Mesendoderm (in vitro differentiated cells): ENCODE measurements around the gene OSBPL3.
A peak's percentile ranks its signal among the peaks of the same experiment; 100 is the strongest.

Source experiments
- DNase-seq: peaks from one replicate; pipeline ENCODE4 v3.0.0; 2013
- H2AK5ac ChIP-seq: 2 replicates; pipeline ENCODE4 v1.6.1; 2013; ENCODE audit warnings: low read length, inconsistent platforms
- H2BK120ac ChIP-seq: 2 replicates; pipeline ENCODE4 v1.6.1; 2013; ENCODE audit warnings: low read depth, mild to moderate bottlenecking, low read length, moderate library complexity, mixed read lengths
- H2BK15ac ChIP-seq: replicated peaks from 2 replicates; pipeline ENCODE4 v1.6.1; 2013; ENCODE audit warnings: low read depth, mild to moderate bottlenecking, moderate library complexity
- H2BK5ac ChIP-seq: 2 replicates; pipeline ENCODE4 v1.6.1; 2013; ENCODE audit warnings: low read length, inconsistent platforms
- H3K18ac ChIP-seq: 2 replicates; pipeline ENCODE4 v1.6.1; 2013; ENCODE audit warnings: mild to moderate bottlenecking, low read length, mixed read lengths
- H3K23ac ChIP-seq: one replicate; pipeline ENCODE4 v1.6.1; 2013; ENCODE audit warnings: low read length
- H3K27ac ChIP-seq: 2 replicates; pipeline ENCODE4 v1.5.1; 2013; ENCODE audit warnings: low read depth, mild to moderate bottlenecking, inconsistent platforms, low read length, moderate library complexity
- H3K27me3 ChIP-seq: 2 replicates; pipeline ENCODE4 v1.6.1; 2013; ENCODE audit warnings: low read length, control low read depth, mild to moderate bottlenecking, inconsistent platforms; ENCODE audit not compliant: insufficient read depth, poor library complexity
- H3K36me3 ChIP-seq: 2 replicates; pipeline ENCODE4 v1.6.1; 2013; ENCODE audit warnings: low read length, inconsistent platforms; ENCODE audit not compliant: control insufficient read depth, insufficient read depth
- H3K4ac ChIP-seq: one replicate; pipeline ENCODE4 v1.6.1; 2013; ENCODE audit warnings: low read depth, mild to moderate bottlenecking, low read length, moderate library complexity
- H3K4me1 ChIP-seq: 2 replicates; pipeline ENCODE4 v1.6.1; 2013; ENCODE audit warnings: low read depth, low read length, inconsistent platforms; ENCODE audit not compliant: control insufficient read depth
- H3K4me2 ChIP-seq: 2 replicates; pipeline ENCODE4 v1.6.1; 2013; ENCODE audit warnings: low read length
- H3K4me3 ChIP-seq: 2 replicates; pipeline ENCODE4 v1.5.1; 2013; ENCODE audit warnings: mild to moderate bottlenecking, low read length
- H3K56ac ChIP-seq: one replicate; pipeline ENCODE4 v1.6.1; 2013; ENCODE audit warnings: low read length
- H3K79me1 ChIP-seq: 2 replicates; pipeline ENCODE4 v1.6.1; 2013; ENCODE audit warnings: low read length, inconsistent platforms
- H3K79me2 ChIP-seq: 2 replicates; pipeline ENCODE4 v1.6.1; 2013; ENCODE audit warnings: mild to moderate bottlenecking, low read length; ENCODE audit not compliant: control insufficient read depth, insufficient read depth
- H3K9ac ChIP-seq: 2 replicates; pipeline ENCODE4 v1.6.1; 2013; ENCODE audit warnings: low read length, inconsistent platforms
- H4K5ac ChIP-seq: one replicate; pipeline ENCODE4 v1.6.1; 2013; ENCODE audit warnings: low read length
- H4K8ac ChIP-seq: one replicate; pipeline ENCODE4 v1.6.1; 2013; ENCODE audit warnings: low read depth, mild to moderate bottlenecking, control low read depth, low read length, moderate library complexity
- WGBS: extraction: QIAGEN DNeasy Blood & Tissue Kit; methylation state at CpG from one replicate; pipeline ENCODE4 v1.1.7; 2013; ENCODE audit warnings: low lambda C conversion rate, missing lambda C conversion rate; ENCODE audit not compliant: insufficient coverage; ENCODE audit errors: extremely low coverage; 5-methylcytosine and 5-hydroxymethylcytosine counted together

Gene OSBPL3

GRCh38 chr7:24848878-24849277, 131.1 kb downstream of the OSBPL3 start:
- Histone ChIP-seq H3K4ac (no peak overlapping the region), H3K79me1 (no peaks in the 10 kb centered on the region), H3K79me2 (no peaks in the 10 kb centered on the region), H3K18ac (no peak overlapping the region), H2AK5ac (no peak overlapping the region), H4K8ac (no peak overlapping the region), H3K4me1 (no peaks in the 10 kb centered on the region), H3K4me3 (no peak overlapping the region), H3K23ac (no peak overlapping the region), H3K36me3 (no peaks in the 10 kb centered on the region), H2BK15ac (no peak overlapping the region), H3K27ac (no peak overlapping the region), H3K56ac (no peak overlapping the region), H4K5ac (no peak overlapping the region), H2BK120ac (no peak overlapping the region), H3K9ac (no peak overlapping the region), H2BK5ac (no peak overlapping the region), H3K4me2 (no peak overlapping the region), H3K27me3 (no peaks in the 10 kb centered on the region)
- WGBS: no CpG with 5 or more reads among the region's 16 CpGs
- DNase-seq: no peak

DNA sequence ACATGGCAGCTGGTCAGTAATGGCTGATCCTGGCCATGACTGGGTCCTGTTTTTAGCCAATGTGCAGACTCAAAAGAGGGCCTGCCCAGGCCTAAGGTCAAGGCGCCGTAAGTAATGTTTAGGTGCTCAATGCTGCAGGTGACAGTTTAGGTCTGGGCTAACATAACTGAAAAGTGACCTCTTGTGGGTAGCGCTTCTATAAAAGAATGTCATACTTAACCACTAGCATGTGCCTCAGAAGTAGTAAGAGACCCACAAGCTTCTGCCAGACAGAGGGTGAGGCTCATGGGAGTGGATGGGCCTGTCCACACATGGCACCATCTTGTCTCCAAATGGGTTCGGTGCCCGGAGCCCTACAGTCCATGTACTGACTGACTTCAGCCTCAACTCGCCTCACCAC, 132.2 kb downstream of the OSBPL3 start:
- Histone ChIP-seq H3K79me1 (no peaks in the 10 kb centered on the region), H2BK15ac (no peak overlapping the region), H3K36me3 (no peaks in the 10 kb centered on the region)

DNA sequence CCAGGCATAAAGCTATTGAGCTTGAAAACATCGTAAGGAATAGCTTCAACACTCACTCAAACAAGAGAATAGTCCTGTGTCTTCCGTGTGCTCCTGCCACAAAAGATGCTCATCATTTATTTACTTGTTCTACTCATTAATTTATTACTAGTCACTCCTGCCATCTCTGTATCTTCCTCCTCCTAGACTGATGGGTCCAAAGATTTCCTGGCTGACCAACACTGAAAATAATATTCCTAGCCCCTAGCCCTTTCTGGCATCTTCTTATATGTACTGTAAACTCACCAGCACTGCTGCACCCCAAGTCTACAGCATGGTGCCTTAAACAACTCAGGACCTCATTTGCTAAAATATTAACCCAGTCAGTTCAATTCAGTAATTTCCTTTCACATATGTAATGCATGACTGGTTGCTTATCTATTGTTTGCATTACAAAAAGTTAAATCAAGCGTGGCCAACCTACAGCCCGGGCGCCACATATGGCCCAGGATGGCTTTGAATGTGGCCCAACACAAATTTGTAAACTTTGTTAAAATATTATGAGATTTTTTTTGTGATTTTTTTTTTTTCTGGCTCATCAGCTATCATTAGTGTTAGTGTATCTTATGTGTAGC, 136.1 kb downstream of the OSBPL3 start:
- H3K27ac ChIP-seq: no peak overlapping the region
- no peak overlapping the region for H3K23ac ChIP-seq
- H2AK5ac ChIP-seq: no peak overlapping the region
- no peak overlapping the region for H3K56ac ChIP-seq
- no peaks in the 10 kb centered on the region for H3K79me1 ChIP-seq
- H3K4ac ChIP-seq: no peak overlapping the region
- no peaks in the 10 kb centered on the region for H3K79me2 ChIP-seq
- no peaks in the 10 kb centered on the region for H3K27me3 ChIP-seq
- no peak overlapping the region for H4K5ac ChIP-seq
- no peak overlapping the region for H2BK15ac ChIP-seq
- no peak overlapping the region for H2BK120ac ChIP-seq
- H3K4me3 ChIP-seq: no peak overlapping the region
- no peak for DNase-seq
- H2BK5ac ChIP-seq: no peak overlapping the region
- no peak overlapping the region for H4K8ac ChIP-seq
- no peak overlapping the region for H3K4me2 ChIP-seq
- H3K18ac ChIP-seq: no peak overlapping the region
- H3K4me1 ChIP-seq: no peaks in the 10 kb centered on the region
- H3K36me3 ChIP-seq: no peaks in the 10 kb centered on the region
- no CpG with 5 or more reads among the region's 5 CpGs for WGBS
- H3K9ac ChIP-seq: no peak overlapping the region

More for the DNA sequence above, 132.2 kb downstream of the OSBPL3 start:
- no peak overlapping the region for H3K18ac ChIP-seq
- H2BK5ac ChIP-seq: no peak overlapping the region
- no peak overlapping the region for H3K56ac ChIP-seq
- no peak overlapping the region for H3K4me2 ChIP-seq
- DNase-seq: no peak
- no peak overlapping the region for H3K4me3 ChIP-seq
- no peak overlapping the region for H4K8ac ChIP-seq
- no peaks in the 10 kb centered on the region for H3K79me2 ChIP-seq
- no peak overlapping the region for H3K27ac ChIP-seq
- no peaks in the 10 kb centered on the region for H3K4me1 ChIP-seq
- H2AK5ac ChIP-seq: no peak overlapping the region
- H3K4ac ChIP-seq: no peak overlapping the region
- no peaks in the 10 kb centered on the region for H3K27me3 ChIP-seq
- no CpG with 5 or more reads among the region's 6 CpGs for WGBS
- no peak overlapping the region for H3K23ac ChIP-seq
- no peak overlapping the region for H4K5ac ChIP-seq
- H2BK120ac ChIP-seq: no peak overlapping the region
- H3K9ac ChIP-seq: no peak overlapping the region

- Histone ChIP-seq H2BK120ac (no peak overlapping the region), H3K4me2 (no peak overlapping the region), H3K56ac (no peak overlapping the region), H3K4me3 (no peak overlapping the region), H3K18ac (no peak overlapping the region), H3K9ac (no peak overlapping the region), H3K4me1 (no peaks in the 10 kb centered on the region), H3K23ac (no peak overlapping the region), H3K4ac (peak overlapping the region; percentile 24), H2BK5ac (no peak overlapping the region), H4K8ac (no peak overlapping the region), H2AK5ac (no peak overlapping the region), H3K36me3 (no peaks in the 10 kb centered on the region), H3K79me2 (no peaks in the 10 kb centered on the region), H2BK15ac (no peak overlapping the region), H3K79me1 (no peaks in the 10 kb centered on the region), H3K27ac (no peak overlapping the region), H3K27me3 (no peaks in the 10 kb centered on the region), H4K5ac (no peak overlapping the region)
- peak; percentile 8 for DNase-seq
- WGBS: no CpG with 5 or more reads among the region's 5 CpGs
These were observed 137.3 kb downstream of the OSBPL3 start for GRCh38 chr7:24842449-24843241.

DNA sequence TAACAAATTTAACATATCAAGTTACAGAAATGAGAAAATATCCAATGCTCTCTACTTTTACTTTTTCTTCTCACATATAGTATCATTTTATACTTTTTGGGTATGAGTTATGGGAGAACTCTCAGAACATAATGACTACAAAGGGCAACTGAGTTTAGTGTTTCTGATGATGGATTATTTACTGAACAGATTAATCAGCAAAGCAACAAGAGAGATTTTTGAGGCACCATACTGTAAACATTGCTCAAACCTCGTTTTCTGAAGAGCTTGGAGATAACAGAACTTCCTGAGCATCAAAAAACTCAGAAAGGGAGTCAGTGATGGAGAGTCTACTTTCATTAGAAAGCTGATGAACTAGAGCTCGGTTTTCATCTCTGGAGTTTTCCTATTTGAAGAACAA, 137.9 kb downstream of the OSBPL3 start:
- H2AK5ac ChIP-seq: no peak overlapping the region
- H3K36me3 ChIP-seq: no peaks in the 10 kb centered on the region
- H3K4ac ChIP-seq: no peak overlapping the region
- H3K4me1 ChIP-seq: no peaks in the 10 kb centered on the region
- H3K4me3 ChIP-seq: no peak overlapping the region
- no peaks in the 10 kb centered on the region for H3K79me1 ChIP-seq
- no peaks in the 10 kb centered on the region for H3K27me3 ChIP-seq
- no peak overlapping the region for H3K23ac ChIP-seq
- no peak overlapping the region for H3K56ac ChIP-seq
- H3K18ac ChIP-seq: no peak overlapping the region
- H3K27ac ChIP-seq: no peak overlapping the region
- H2BK5ac ChIP-seq: no peak overlapping the region
- no peak overlapping the region for H2BK15ac ChIP-seq
- WGBS: no CpG with 5 or more reads among the region's 2 CpGs
- H3K79me2 ChIP-seq: no peaks in the 10 kb centered on the region
- no peak overlapping the region for H2BK120ac ChIP-seq
- DNase-seq: no peak
- no peak overlapping the region for H3K9ac ChIP-seq
- no peak overlapping the region for H4K5ac ChIP-seq
- H4K8ac ChIP-seq: no peak overlapping the region
- no peak overlapping the region for H3K4me2 ChIP-seq

GRCh38 chr7:24840563-24840962, 139.4 kb downstream of the OSBPL3 start:
- H3K79me1 ChIP-seq: no peaks in the 10 kb centered on the region
- no peaks in the 10 kb centered on the region for H3K27me3 ChIP-seq
- H2BK15ac ChIP-seq: no peak overlapping the region
- H2BK5ac ChIP-seq: no peak overlapping the region
- H3K4me2 ChIP-seq: no peak overlapping the region
- H3K9ac ChIP-seq: no peak overlapping the region
- H3K18ac ChIP-seq: no peak overlapping the region
- no peak overlapping the region for H3K27ac ChIP-seq
- no peak overlapping the region for H3K23ac ChIP-seq
- H4K5ac ChIP-seq: no peak overlapping the region
- DNase-seq: no peak
- no peaks in the 10 kb centered on the region for H3K36me3 ChIP-seq
- H2AK5ac ChIP-seq: no peak overlapping the region
- no peak overlapping the region for H4K8ac ChIP-seq
- H3K4me3 ChIP-seq: no peak overlapping the region
- H3K4me1 ChIP-seq: no peaks in the 10 kb centered on the region
- no peak overlapping the region for H3K4ac ChIP-seq
- H2BK120ac ChIP-seq: no peak overlapping the region
- H3K56ac ChIP-seq: no peak overlapping the region
- H3K79me2 ChIP-seq: no peaks in the 10 kb centered on the region
